ENCODE measurements around the gene LEMD3. TPM values are rescaled to one million over a fixed set of nuclear protein-coding genes. Genes with fewer than 3 reads are reported as not detected.

LEMD3 gene
- total and polyA plus RNA-seq, 2 of the 8 experiments (the other 6 are each of a cell fraction or from before 2014, with no cell fraction given) = 5.8 to 33.2 TPM

GRCh38 chr12:65169320-65170208 lies at the start of gene LEMD3 (continued):
- TF ChIP-seq BRCA1 (IDR thresholded peaks at IDR 0.05; ENCODE audit: low read depth, low read length) (no peak), TCF12 (IDR thresholded peaks at IDR 0.05; ENCODE audit: low read depth, low read length) (peak; percentile 89; the same call in 1 of the 2 replicates), ASH2L (IDR thresholded peaks at IDR 0.05; ENCODE audit: low read length) (peak; percentile 99), YY1 (IDR thresholded peaks at IDR 0.05; ENCODE audit: low read depth, low read length) (peak; percentile 98)

Measured in H1 (cell line).